HG03469 (cell line): ENCODE data around the gene TGFBR1.
A peak's percentile ranks its signal among the peaks of the same experiment; 100 is the strongest.

Source experiments
- ATAC-seq: cut with Tn5 transposase; IDR thresholded peaks from one replicate; pipeline ENCODE4 v1.9.1; 2021; ENCODE audit warnings: mild to moderate bottlenecking, moderate library complexity, moderate number of reproducible peaks; ENCODE audit not compliant: unreplicated experiment

The TGFBR1 gene

DNA sequence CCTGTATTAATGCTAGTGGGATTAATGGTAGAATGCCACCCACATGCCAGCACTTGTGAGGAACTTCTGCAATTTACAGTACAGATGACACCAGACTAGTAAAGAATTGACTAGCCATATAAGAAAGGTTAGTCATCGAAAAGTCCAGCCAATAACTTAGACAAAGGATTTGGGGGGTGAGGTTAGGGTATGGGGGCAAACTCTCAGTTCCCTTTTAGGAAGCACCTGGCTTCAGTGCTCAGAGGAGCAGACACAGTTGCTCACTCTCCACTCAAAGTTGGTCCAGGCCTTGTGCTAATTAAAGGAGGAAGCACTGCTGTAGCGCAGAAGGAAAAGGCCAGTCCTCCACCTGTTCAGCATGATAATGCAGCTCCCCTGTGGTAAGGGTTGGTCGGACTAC is 25.2 kb downstream of the TGFBR1 start:
- ATAC-seq = peak; percentile 55

GRCh38 chr9:99133145-99133544 is 28.2 kb downstream of the TGFBR1 start:
- no peak for ATAC-seq

GRCh38 chr9:99134893-99135341 is 30.0 kb downstream of the TGFBR1 start:
- no peak for ATAC-seq

DNA sequence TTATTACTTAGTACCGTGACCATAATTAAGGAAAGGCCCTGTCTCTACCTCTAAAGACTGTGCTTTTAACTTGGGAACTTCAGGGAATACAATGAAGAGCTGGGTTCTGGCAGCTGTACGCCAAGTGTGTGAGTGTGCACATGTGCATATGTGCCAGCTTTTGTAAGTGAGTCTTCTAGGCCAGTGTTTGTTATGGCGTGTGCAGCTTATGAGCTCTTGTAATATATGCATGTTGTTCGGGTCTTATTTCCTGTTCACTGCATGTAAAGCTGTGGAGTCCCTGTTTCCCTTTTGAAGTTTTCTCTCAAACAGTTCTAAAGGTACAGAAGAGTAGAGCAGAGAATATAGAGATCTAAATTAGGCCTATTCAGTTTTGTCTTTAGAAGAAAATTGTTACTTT is 30.5 kb downstream of the TGFBR1 start:
- ATAC-seq = no peak

GRCh38 chr9:99137225-99137624 is 32.3 kb downstream of the TGFBR1 start:
- ATAC-seq = no peak

GRCh38 chr9:99137891-99138290 is 33.0 kb downstream of the TGFBR1 start:
- ATAC-seq = no peak

- no peak for ATAC-seq
These were observed 33.7 kb downstream of the TGFBR1 start for GRCh38 chr9:99138424-99139284.

DNA sequence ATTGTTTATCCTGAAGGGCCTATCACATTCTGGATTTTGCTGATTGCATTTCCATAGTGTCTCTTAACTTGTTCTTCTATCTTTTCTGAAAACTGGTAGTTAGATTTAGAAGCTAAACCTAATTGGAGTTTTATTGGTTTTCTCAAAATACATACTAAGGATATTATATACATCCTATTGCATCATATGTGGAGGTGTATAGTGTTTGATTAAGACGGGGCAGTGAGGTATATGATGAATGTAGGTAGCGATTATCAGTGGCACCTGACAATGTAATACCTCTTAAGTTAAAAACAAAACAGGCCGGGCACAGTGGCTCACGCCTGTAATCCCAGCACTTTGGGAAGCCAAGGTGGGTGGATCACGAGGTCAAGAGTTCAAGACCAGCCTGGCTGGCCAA is 35.0 kb downstream of the TGFBR1 start:
- no peak for ATAC-seq

GRCh38 chr9:99140685-99141314 is 35.9 kb downstream of the TGFBR1 start:
- ATAC-seq = no peak

DNA sequence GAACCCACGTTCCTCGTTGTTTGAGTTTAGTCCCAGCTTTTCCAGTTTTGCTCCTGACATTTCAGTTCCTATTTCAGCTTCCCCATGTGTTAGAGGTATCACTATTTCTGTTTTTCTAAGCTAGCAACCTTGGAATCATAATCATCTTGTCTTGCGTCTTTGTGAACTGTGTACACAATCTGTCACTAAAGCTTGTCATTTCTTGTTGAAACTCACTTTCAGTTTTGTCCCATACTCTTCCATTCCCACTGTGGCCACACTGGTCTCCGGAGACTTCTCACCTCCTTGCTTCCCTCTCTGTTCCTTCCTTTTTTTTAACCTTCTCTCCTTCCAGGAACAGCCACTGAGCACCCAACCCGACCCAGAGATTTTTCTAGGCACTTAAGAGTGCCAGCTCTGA is 36.9 kb downstream of the TGFBR1 start:
- no peak for ATAC-seq

- ATAC-seq = no peak
These were observed 37.4 kb downstream of the TGFBR1 start for GRCh38 chr9:99142275-99142674.

GRCh38 chr9:99143655-99144054 is 38.7 kb downstream of the TGFBR1 start:
- ATAC-seq = no peak

DNA sequence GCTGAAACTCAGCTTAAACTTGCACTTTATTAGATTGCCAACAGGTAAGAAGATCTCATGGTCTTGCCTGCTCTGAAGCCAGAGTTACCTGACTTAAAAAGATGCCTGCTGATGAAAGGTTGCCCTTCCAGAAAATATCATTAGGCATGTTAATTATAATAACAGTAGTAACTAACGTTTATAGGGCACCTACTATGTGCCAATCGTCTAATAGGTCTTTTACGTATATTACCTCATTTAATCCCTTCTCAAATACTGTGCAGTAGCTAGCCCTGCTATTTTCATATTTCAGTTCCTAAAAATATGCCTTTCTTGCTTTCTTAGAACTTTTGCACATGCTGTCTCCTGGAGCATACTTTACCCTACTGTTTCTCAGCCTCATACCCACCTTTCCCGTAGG is 40.1 kb downstream of the TGFBR1 start:
- no peak for ATAC-seq

GRCh38 chr9:99146574-99146973 is 41.7 kb downstream of the TGFBR1 start:
- no peak for ATAC-seq

DNA sequence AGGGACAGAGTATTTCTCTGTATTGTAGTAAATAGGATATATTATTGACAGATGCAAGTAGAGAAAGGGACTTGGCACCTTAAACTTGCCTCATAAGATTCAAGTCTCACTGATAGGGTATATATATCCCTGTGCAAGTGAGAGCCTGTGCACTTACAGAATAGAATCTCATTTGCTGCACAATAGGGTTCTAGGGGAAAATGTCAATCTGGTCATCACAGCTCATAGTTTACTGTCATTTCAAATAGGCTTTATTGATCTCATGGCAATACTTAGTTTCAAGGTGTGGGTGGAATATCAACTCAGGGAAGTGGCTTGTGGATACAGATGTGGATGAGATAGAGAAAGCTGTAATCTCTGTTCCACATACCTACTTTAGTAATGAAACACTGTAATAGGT is 42.3 kb downstream of the TGFBR1 start:
- no peak for ATAC-seq

GRCh38 chr9:99150451-99151171 is 45.7 kb downstream of the TGFBR1 start:
- no peak for ATAC-seq

DNA sequence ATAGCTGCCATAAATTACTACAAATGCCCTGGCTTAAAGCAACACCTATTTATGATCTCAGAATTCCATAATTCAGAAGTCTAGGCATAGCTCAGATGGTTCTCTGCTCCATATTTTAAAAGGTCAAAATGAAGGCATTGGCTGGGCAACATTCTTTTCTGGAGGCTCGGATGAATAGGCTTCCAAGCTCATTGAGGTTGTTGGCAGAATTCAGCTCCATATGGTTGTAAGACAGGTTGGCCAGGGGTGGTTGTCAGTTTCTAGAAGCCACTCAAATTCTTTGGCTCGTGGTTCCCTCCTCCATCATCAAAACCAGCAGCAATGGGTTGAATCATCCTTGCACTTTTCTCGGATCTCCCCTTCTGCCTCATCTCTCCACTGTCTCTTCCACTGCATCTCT is 49.4 kb downstream of the TGFBR1 start:
- ATAC-seq = no peak

- no peak for ATAC-seq
These were observed 50.8 kb downstream of the TGFBR1 start for GRCh38 chr9:99155736-99156135.

GRCh38 chr9:99158629-99159028 is 53.7 kb downstream of the TGFBR1 start:
- no peak for ATAC-seq

DNA sequence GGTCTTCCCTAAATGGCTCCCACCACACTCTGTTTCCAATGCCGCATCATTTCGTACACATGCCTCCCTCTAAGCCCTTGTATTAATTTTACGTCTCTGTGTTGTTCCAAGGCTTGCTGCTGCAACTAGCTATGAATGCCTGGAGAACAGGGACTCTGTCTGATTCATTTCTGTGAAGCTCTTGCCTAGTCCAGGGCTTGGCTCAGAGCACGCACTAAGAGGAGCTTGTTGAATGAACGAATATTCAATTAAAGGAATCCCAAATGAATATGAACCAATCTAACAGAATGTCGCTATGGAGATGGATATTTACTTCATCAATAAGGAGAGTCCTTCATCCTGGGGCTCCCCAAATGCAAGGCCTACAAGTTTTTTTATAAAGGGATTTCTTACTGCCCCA is 55.3 kb downstream of the TGFBR1 start:
- ATAC-seq = no peak

DNA sequence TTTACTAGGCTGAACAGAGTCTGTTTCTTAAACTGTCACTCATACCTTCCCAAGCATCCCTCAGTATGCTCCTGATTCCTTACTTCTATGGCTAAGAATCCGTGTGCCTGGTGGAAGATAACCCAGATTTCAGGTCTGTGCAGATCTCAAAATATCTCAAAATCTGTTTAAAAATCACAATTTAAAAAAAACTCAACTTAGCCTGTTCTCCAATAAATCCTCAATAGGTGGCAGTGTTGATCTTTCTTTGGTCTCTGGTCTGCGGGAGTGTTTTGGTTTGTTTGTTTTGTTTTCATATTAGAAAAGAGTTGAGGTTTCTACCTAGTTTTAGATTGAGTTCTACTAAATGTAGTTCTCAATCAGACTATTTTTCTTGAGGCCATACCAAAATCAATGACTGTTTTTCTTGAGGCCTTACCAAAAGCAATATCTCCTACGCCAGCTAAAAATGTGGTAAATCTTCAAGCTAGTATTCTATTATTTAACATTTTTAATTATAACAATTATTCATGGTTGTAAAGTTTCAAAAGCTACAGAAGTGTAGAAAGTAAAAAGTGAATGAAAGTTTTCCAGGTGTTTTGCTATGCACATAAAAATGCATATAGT is 57.9 kb downstream of the TGFBR1 start:
- ATAC-seq = no peak
